CD4-positive, alpha-beta T cell (primary cell): ENCODE measurements around the gene PSMD9. TPM values are rescaled to one million over a fixed set of nuclear protein-coding genes. Genes with fewer than 3 reads are reported as not detected.
"Not testable (repeated sequence)": the region's sequence is repeated elsewhere in the genome, so short reads cannot be mapped to it uniquely, and the experiment has no call there.

ENCODE experiments used
- ATAC-seq: fragments of 200-7000 bp; cut with Tn5 transposase; one replicate; pipeline ENCODE4 v1.10.0; 2022; ENCODE audit warnings: mild to moderate bottlenecking; ENCODE audit not compliant: poor library complexity
- CTCF ChIA-PET: fragments of 350-600 bp; sonication (Branson Sonifier 250); formaldehyde crosslinking; loops from one replicate; lab custom pipeline; 2021; ENCODE audit warnings: antibody characterized with exemption, inconsistent platforms; lab: Charles Lee
- POLR2A ChIA-PET: fragments of 350-600 bp; sonication (Branson Sonifier 250); formaldehyde crosslinking; loops from one replicate; lab custom pipeline; 2021; ENCODE audit warnings: antibody characterized with exemption, inconsistent platforms; lab: Charles Lee
- DNase-seq, 14 experiments: peaks; one replicate each; pipeline ENCODE4 v3.0.0-alpha.2; 2013 to 2020; ENCODE audit warnings: mixed read lengths in 2 of 14
- H3K27ac ChIP-seq, 2 donors: one replicate each; pipeline versions ENCODE4 v1.5.1 to v1.7.0; 2013; ENCODE audit warnings: low read length in 2 of 2, low read depth in 1 of 2, mild to moderate bottlenecking in 1 of 2
- H3K27me3 ChIP-seq, 2 experiments: 1 replicate in 1 of 2; 2 replicates in 1 of 2; pipeline versions ENCODE4 v1.6.1 to v1.7.0; 2013; ENCODE audit warnings: low read length in 2 of 2, control low read depth in 1 of 2, mild to moderate bottlenecking in 1 of 2, moderate library complexity in 1 of 2; ENCODE audit not compliant: insufficient read depth in 2 of 2, control insufficient read depth in 1 of 2
- H3K36me3 ChIP-seq: one replicate; pipeline ENCODE4 v1.6.1; 2013; ENCODE audit warnings: low read length, control low read depth; ENCODE audit not compliant: insufficient read depth
- H3K4me1 ChIP-seq: one replicate; pipeline ENCODE4 v1.6.1; 2013; ENCODE audit warnings: low read length, control low read depth; ENCODE audit not compliant: insufficient read depth
- H3K4me3 ChIP-seq: one replicate; pipeline ENCODE4 v1.5.1; 2013; ENCODE audit warnings: mild to moderate bottlenecking, low read length, moderate library complexity
- H3K9me3 ChIP-seq, 2 experiments: 1 replicate in 1 of 2; 2 replicates in 1 of 2; pipeline versions ENCODE4 v1.6.1 to v1.7.0; 2013; ENCODE audit warnings: low read length in 2 of 2, mild to moderate bottlenecking in 2 of 2, control low read depth in 1 of 2, moderate library complexity in 1 of 2; ENCODE audit not compliant: control insufficient read depth in 1 of 2, insufficient read depth in 1 of 2
- H3K27ac Mint-ChIP-seq: one replicate; pipeline ENCODE4 v1.8.0; 2020; ENCODE audit warnings: mixed read lengths
- H3K27me3 Mint-ChIP-seq: one replicate; pipeline ENCODE4 v1.8.0; 2021; ENCODE audit warnings: mixed read lengths
- H3K36me3 Mint-ChIP-seq: one replicate; pipeline ENCODE4 v1.8.0; 2021; ENCODE audit warnings: low read depth, mixed read lengths
- H3K4me1 Mint-ChIP-seq: one replicate; pipeline ENCODE4 v1.8.0; 2021; ENCODE audit warnings: low read depth, mixed read lengths
- H3K4me3 Mint-ChIP-seq: one replicate; pipeline ENCODE4 v1.8.0; 2020; ENCODE audit warnings: mild to moderate bottlenecking, mixed read lengths
- H3K9me3 Mint-ChIP-seq: one replicate; pipeline ENCODE4 v1.8.0; 2020; ENCODE audit warnings: mixed read lengths
- CTCF ChIP-seq: fragments of 200-600 bp; IDR thresholded peaks from one replicate; pipeline ENCODE4 v1.8.0; 2022; ENCODE audit warnings: antibody characterized with exemption, mild to moderate bottlenecking
- intact Hi-C, 2 experiments: fragments of 100-400 bp; cut with DNase I in 1 of 2; cut with micrococcal nuclease in 1 of 2; formaldehyde crosslinking; loops; one replicate each; pipeline versions ENCODE4 v1.15.1 to v1.9.0; 2023 to 2025; cut with DNase I, micrococcal nuclease
- total RNA-seq, 174 experiments: library from RNA in 2 of 174; stranded (reverse) in 2 of 174; gene quantifications; one replicate each; pipeline ENCODE4 v1.2.3 and lab custom pipeline; 2021 to 2026

Gene PSMD9
- total RNA-seq, 2 experiments from 2014 or later = 29.5 to 31.8 TPM

GRCh38 chr12:121874071-121874470 lies 14.5 kb upstream of the PSMD9 start:
- H3K36me3 ChIP-seq = no peaks in the 10 kb centered on the region
- ChIA-PET CTCF (no interaction called here), POLR2A (no interaction called here)
- H3K4me3 Mint-ChIP-seq = no peak overlapping the region
- no peak for DNase-seq
- no peaks in the 10 kb centered on the region for H3K27me3 Mint-ChIP-seq
- no peaks in the 10 kb centered on the region for H3K27me3 ChIP-seq
- no peaks in the 10 kb centered on the region for H3K36me3 Mint-ChIP-seq
- H3K4me1 Mint-ChIP-seq = no peaks in the 10 kb centered on the region
- H3K4me3 ChIP-seq = no peak overlapping the region
- no peak for TF ChIP-seq CTCF
- no peaks in the 10 kb centered on the region for H3K9me3 ChIP-seq
- intact Hi-C loops = no loop called here
- ATAC-seq = no peak
- no peak overlapping the region for H3K27ac Mint-ChIP-seq
- H3K9me3 Mint-ChIP-seq = no peaks in the 10 kb centered on the region
- no peak overlapping the region for H3K27ac ChIP-seq
- no peaks in the 10 kb centered on the region for H3K4me1 ChIP-seq

GRCh38 chr12:121875582-121875981 lies 13.0 kb upstream of the PSMD9 start:
- no peaks in the 10 kb centered on the region for H3K4me1 ChIP-seq
- intact Hi-C loops = no loop called here
- DNase-seq = no peak
- no peak overlapping the region for H3K4me3 ChIP-seq
- POLR2A ChIA-PET = no interaction called here
- CTCF ChIA-PET = interaction anchor here (1.0 kb wide), 1 partner anchor 81 kb away, joined by 3 read pairs; no protein-coding TSS in a partner anchor
- no peaks in the 10 kb centered on the region for H3K36me3 ChIP-seq
- Mint-ChIP-seq H3K27me3 (no peaks in the 10 kb centered on the region), H3K36me3 (no peaks in the 10 kb centered on the region), H3K9me3 (no peaks in the 10 kb centered on the region), H3K4me3 (no peak overlapping the region), H3K27ac (no peak overlapping the region), H3K4me1 (no peaks in the 10 kb centered on the region)
- no peak for TF ChIP-seq CTCF
- no peak overlapping the region for H3K27ac ChIP-seq
- no peaks in the 10 kb centered on the region for H3K27me3 ChIP-seq
- no peak for ATAC-seq
- no peaks in the 10 kb centered on the region for H3K9me3 ChIP-seq

- POLR2A ChIA-PET, ATAC-seq, DNase-seq, H3K27ac ChIP-seq, H3K9me3 Mint-ChIP-seq, H3K27me3 Mint-ChIP-seq, H3K9me3 ChIP-seq, H3K4me1 Mint-ChIP-seq, H3K4me3 Mint-ChIP-seq, H3K27ac Mint-ChIP-seq, H3K27me3 ChIP-seq, intact Hi-C loops, H3K4me3 ChIP-seq, H3K4me1 ChIP-seq, H3K36me3 Mint-ChIP-seq, H3K36me3 ChIP-seq: not testable (repeated sequence)
- CTCF ChIA-PET = interaction anchor here (1.0 kb wide), 1 partner anchor 81 kb away, joined by 3 read pairs; no protein-coding TSS in a partner anchor
These were observed 12.5 kb upstream of the PSMD9 start for GRCh38 chr12:121876080-121876447.

- H3K9me3 ChIP-seq = no peaks in the 10 kb centered on the region
These were observed 5.3 kb upstream of the PSMD9 start for GRCh38 chr12:121883315-121883660.

GRCh38 chr12:121885129-121885528 lies 3.5 kb upstream of the PSMD9 start:
- CTCF ChIA-PET, H3K27ac ChIP-seq, H3K9me3 ChIP-seq, DNase-seq, H3K27me3 ChIP-seq, H3K4me3 Mint-ChIP-seq, H3K36me3 ChIP-seq, H3K27me3 Mint-ChIP-seq, ATAC-seq, H3K4me3 ChIP-seq, H3K27ac Mint-ChIP-seq, POLR2A ChIA-PET, H3K9me3 Mint-ChIP-seq: not testable (repeated sequence)
- intact Hi-C loops = loop anchor here (5.0 kb wide), 6 partner anchors 48 to 533 kb away; partner anchors contain the start of genes ANAPC5 (in 1 of the 2) and TMEM120B (in 1 of the 2)
- Mint-ChIP-seq H3K4me1 (peaks cover 21% of the 10 kb centered on the region), H3K36me3 (peaks cover 16% of the 10 kb centered on the region)
- peaks cover 23% of the 10 kb centered on the region for H3K4me1 ChIP-seq

More at GRCh38 chr12:121883315-121883660, 5.3 kb upstream of the PSMD9 start:
- intact Hi-C loops = no loop called here
- CTCF ChIA-PET = interaction anchor here (1.0 to 1.3 kb wide), 3 partner anchors 71 to 89 kb away, joined by 3 read pairs; no protein-coding TSS in a partner anchor
- Mint-ChIP-seq H3K4me1 (peaks cover 3% of the 10 kb centered on the region), H3K4me3 (no peak overlapping the region), H3K36me3 (peaks cover under 1% of the 10 kb centered on the region), H3K9me3 (no peaks in the 10 kb centered on the region), H3K27ac (no peak overlapping the region), H3K27me3 (no peaks in the 10 kb centered on the region)
- Histone ChIP-seq H3K4me3 (no peak overlapping the region), H3K27ac (no peak overlapping the region), H3K36me3 (no peaks in the 10 kb centered on the region), H3K4me1 (peaks cover 6% of the 10 kb centered on the region), H3K27me3 (no peaks in the 10 kb centered on the region)
- POLR2A ChIA-PET = no interaction called here
- no peak for ATAC-seq
- DNase-seq = no peak
- TF ChIP-seq CTCF = no peak
